Measurements from ENCODE around the gene CNPY1.
"Not testable (repeated sequence)": the region's sequence is repeated elsewhere in the genome, so short reads cannot be mapped to it uniquely, and the experiment has no call there.

Gene CNPY1

DNA sequence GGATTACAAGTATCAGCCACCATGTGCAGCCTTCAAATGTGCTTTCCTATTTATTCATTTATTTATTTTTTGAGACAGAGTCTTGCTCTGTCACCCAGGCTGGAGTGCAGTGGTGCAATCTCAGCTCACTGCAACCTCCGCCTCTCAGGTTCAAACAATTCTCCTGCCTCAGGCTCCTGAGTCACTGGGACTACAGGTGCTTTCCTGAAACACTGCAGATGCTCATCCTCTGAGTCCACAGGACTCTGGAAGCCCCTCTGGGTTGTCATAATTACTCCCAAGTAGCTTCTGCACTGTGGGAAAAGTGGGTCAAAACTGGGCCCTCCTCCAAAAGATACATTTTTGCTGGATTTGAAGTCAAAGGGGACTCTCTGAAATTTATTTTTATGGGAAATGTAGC, at the start of gene CNPY1:
CNPY1 (minus strand) TSS at position 111 of the 400 bp plus-strand sequence. CDS start 630 bp downstream, outside the sequence.
- DNase-seq = not testable (repeated sequence)

DNA sequence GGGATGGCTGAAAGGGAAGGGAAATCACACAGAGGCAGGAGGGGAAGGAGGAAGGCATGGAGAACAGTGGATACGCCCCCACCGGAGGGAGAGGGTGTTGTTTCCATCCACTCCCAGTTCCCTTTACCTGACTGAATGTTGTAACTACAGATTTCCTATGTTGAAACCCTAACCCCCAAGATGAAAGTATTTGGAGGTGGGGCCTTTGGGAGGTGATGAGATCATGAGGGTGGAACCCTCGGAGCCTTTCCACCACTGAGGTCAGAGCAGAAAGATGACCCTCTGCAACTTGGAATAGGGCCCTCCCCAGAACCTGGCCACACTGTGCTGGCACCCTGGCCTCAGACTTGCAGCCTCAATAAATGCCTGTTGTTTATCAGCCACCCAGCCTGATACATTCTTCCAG, 48.6 kb upstream of the CNPY1 start:
- DNase-seq = no peak

DNA sequence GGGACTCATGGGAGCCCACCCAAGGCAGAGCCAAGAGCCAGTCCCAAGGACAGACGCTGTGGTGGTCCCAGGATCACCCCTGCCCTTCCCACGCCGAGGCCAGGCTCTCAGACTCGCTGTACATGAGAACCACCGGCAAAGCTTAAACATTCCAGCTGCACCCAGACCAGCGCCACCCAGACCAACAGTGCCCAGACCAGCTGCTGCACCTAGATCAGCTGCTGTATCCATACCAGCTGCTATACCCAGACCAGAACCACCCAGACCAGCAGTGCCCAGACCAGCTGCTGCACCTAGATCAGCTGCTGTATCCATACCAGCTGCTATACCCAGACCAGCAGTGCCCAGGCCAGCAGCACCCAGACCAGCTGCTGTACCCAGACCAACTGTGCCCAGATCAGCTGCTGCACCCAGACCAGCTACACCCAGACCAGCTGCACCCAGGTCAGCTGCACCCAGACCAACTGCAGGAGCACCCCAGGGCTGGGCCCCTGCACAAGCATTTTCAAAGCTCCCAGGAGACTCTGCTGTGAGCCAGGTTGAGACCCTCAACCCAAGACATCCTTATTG, 47.9 kb upstream of the CNPY1 start:
- DNase-seq = no peak

DNA sequence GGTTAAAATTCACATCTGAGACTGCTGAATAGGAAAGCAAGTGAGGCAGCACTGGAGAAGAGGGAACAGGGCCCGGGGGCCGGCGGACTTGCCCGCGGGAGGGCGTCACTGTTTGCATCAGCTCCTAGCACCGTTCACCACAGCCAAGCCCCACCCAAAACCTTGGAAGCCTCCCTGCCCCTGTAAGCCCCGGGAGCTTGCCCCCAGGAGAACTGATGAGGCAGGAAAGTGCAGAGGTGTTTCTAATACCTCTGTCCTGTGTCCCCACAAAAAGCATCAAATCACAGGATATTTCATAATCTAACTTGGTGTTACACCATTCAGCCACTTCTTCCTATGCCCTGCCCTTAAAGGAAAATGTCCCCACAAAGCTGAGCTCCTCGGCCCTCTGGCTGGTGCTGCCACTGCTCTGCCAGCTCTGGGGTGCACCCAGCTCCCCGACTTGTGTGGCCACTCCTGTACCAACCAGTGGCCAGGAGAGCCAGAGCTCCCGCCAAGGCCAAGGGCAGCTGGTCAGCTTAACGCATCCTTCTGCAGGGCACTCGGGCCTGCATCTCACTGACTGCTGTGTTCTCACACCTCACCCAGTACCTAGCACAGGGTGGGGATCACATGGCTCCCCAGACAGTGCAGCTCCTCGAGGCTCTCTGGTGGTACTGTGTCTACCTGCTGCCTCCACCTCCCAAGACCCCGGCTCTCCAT, 47.3 kb upstream of the CNPY1 start:
- DNase-seq = no peak

DNA sequence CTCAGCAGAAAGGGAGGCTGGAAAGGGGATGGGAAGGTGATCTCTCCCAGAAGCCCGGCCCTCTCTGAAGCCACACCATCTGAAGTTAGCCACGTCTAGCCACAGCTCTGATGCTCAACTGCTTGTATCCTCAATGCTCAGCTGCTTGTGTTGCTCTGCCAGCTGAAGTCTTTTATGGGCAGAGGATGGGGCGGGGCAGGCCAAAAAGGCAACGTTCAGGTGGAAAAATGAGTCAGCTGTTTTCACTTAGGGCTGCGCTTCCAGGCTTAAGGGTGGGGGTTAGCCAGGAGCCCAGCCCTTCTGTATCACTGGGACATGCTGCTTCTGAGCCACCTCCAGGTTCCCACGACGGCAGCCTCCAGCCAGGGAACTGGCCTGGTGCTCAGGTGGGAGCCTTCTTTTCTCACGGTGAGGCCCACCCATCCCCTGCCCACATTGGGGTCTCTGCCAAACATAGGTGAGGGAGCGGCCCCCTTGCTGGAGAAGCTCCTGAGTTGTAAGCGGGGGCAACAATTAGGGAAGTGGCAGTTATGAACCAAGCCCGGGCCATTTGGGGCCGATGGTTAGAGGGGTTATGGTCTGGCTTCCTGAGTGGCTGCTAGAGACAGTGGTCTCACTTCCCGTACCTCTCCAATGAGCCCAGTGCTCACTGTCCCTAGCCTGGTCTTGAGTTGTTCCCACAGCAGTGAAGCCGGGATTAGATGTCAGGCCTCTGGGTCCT, 44.9 kb upstream of the CNPY1 start:
- DNase-seq = no peak

DNA sequence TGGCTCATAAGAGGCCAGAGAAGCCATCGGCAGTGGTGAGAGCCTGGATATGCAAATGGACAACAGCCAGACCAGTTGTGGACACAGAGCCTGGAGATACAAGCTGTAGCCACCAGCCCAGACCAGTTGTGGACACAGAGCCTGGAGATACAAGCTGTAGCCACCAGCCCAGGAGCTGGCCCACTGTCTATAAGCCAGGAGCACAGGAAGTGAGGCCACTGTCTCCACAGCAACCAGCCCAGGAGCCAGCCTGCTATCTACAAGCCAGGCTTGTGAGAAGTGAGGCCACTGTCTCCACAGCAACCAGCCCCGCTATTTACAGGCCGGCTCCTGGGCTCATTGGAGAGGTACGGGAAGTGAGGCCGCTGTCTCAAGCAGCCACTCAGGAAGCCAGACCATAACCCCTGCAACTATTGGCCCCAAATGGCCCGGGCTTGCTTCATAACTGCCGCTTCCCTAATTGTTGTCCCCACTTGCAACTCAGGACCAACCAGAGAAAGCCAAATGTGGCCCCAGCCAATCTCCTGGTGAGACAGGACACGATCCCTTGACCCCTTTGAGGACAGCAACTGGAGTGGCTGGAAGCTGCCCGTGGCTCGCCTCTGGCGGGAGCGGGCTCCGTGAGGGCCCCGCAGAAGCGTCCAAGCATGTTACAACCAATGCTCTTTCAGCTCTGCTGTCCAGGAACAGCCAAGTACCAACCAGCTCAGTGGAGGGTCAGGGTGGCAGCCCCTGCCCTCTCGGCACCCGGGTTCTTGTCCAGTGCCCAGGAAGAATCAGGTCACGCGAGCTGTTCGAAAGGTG, 44.1 kb upstream of the CNPY1 start:
- peak in 1 of 2 experiments; percentile 53 for DNase-seq

DNA sequence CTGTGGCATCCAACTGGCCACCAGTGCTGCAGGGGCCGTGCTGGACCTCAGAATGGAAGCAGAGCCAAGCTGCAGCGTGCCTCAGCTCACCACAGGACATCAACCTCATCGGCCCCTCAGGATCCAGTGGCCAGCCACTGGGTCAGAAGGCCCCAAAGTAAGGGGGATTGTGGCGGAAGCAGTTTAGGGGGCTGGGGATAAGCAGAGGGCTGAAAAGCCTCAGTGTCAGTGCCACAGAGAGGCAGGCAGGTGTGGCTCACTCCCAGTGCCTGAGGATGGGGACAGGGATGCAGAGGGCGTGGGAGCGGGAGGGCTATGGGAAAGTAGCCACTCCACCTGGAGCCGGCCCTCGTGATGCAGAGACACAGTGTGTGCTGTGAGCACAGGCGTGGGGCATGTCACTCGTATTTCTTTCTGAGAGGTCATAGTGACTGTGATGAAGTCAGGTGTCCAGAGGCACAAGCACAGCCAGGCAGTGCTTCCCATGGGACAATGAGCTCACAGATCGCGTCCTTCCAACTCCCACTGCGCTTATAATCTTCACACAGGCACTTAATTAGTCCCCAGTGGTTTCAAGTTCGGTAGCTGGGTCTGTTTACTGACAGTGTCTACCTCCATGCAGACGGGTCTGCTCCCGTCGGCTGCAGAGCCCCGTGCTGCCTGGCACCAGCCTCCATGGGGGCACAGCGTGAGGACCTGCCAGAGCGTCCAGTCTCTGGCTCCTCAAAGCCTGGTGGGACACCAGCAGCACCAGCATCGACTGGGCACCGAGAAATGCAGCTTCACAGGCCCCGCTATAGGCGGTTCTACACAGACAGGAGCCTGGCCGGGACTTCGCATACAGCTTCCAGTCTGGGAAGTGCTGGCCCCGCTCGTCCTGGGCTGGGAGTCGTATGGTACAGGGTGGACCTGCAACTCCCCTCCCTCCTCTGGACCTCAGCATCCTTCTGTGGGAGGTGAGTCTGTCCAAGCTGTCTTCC, 42.9 kb upstream of the CNPY1 start:
- DNase-seq = no peak

DNA sequence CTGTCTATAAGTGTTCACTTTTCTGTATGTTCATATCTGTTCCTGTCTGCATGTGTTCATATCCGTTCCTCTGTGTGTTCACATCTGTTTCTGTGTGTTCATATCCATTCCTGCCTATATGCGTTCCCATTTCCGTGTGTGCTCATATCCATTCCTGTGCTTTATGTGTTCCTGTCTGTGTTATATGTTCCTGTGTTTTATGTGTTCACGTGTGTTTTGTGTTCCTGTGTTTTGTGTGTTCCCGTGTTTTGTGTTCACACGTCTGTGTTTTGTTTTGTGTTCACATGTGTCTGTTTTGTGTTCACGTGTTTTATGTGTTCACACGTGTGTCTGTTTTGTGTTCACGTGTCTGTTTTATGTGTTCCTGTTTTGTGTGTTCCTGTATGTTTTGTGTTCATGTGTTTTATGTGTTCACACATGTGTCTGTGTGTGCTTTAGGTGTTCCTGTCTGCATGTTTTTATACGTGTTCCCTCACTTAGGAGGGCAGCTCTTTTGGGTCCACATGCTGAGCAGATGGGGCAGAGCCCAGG, 42.2 kb upstream of the CNPY1 start:
- DNase-seq = no peak

DNA sequence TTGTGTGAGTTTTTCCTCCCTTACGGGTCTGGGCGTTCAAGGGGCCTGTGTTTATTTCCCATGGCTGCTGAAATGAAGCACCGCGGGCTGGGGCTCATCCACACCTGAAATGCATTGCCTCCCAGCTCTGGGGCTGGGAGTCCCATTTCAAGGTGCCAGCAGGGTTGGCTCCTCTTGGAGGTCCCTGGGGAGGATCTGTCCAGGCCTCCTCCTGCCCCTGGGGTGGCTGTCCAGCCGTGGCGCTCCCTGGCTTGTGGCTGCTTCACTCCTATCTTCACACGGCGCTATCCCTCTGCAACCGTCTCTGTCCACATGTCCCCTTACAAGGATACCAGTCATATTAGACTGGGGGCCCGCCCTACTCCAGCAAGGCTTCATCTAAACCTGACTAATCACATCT, 41.1 kb upstream of the CNPY1 start:
- no peak for DNase-seq

DNA sequence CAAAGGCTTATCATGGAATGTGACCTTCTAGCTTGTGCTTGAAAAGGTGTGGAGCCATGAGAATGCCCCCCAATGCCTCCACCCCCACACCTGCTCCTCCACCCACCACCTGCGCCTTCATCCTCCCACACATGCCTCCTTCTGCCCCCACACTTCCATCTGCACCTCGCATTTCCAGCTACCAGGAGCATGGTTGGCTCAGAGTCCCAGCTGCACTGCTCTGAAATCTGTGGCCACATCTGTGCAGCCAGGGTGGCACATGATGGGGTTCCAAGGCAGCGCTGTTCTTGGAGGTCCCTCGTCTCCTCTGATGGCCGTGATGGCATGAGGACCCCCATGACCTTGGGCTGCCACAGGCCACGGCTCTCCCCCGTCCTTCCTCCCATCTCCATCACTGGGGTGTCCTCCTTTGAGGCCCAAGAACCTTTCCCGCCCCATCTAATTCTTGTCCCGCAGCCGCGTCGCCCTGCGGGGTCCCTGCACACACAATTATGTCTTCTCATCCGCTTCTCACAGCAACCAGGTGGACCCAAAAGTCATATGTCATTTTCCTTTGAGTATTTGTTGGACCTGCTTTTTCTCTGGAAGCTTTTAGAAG, 40.6 kb upstream of the CNPY1 start:
- DNase-seq = no peak

DNA sequence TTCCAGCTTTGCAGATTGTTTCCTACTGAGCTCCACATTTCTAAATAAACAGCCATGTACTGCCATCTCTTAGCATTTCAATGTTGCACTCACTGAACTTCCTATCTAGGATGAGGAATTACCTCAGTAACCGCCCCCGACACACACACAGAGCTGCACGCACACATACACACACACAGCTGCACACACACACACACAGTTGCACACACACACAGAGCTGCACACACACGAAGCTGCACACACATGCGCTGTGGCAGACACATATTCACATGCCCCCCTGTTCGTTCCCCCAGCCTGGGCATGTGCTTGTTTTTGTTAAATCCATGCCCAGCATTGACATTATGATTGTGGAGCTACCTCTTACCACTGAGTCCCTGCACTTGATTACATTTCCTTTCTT, 39.6 kb upstream of the CNPY1 start:
- no peak for DNase-seq

DNA sequence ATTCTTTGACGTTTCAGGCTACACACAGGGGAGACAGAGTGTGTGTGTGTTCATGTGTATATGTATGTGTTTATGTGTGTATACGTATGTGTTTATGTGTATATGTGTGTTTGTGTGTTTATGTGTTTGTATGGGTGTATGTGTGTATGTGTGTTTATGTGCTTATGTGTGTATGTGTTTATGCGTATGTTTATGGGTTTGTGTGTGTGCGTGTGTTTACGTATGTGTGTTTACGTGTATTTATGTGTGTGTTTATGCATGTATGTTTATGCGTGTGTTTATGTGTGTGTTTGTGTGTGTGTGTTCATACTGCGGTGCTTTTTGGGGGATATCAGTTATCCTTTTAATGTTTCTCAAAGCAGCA, 39.2 kb upstream of the CNPY1 start:
- DNase-seq = no peak

DNA sequence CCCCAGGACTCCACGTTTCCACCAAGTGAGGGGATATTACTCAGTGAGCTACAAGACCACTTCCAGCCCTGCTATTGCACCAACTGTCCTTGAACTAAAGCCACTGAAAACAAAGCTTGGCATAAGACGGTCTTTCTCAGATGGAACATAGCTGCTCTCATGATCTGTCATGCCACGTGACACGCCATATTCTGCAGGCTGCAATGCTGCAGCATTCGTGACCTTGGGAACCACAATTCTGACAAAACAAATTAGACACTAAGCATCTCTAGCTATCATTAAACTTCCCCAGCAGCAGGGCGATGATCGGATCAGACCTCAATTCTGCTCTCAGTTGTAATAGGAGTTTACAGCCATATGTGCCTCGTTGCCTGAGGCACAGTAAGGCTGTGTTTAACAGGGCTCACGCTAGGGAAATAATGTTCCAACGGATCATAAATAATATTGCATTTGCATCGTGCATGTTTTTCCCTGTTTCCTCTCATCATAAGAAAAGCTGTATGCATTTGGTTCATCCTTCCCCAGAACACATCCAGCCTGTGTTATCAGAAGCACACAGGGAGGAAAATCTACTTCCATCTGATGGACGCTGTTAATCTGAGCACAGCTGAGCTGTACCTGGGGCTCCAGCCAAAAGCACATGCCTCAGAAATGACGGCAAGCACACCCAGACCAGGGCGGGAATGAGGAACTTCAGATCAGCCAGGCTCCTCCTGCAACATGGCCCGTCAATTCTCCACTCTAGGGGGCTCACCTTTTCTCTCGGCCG, 38.6 kb upstream of the CNPY1 start:
- no peak for DNase-seq

DNA sequence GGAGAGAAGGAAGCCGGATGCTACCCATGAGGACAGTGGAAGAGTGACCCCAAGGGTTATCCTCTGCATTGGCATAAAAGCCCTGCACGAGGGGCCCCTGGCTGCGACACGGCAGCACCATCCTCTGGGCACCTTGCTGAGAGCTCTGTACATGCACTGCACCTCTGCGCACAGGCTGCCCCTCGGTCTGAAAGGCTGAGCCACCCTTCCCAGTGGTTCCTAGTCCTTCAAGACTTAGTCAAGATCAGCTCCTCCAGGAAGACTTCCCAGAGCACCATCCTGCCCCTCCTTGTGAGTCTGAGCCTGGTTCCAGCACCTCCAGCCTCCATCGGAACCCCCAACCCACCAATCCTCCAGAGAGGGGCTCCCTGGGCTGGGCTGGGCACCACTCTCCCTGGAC, 37.9 kb upstream of the CNPY1 start:
- no peak for DNase-seq

DNA sequence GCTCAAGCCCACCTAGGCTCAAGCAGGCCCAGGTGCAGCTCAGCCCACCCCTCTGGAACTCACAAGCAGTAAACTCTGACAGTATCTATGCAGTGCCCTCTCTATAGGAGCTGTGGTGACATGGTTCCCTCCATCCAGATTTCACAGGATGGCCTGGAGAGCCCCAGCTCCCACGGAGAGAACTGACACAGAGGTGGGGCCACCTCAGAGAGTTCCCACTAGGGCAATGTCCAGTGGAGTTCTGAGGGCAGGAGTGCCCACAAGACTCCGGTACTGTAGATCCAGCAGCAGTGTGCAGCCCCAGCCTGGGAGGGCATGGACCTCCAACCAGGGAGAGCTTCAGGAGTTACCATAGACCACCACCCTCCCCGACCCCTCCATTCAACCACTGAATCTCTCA, 37.3 kb upstream of the CNPY1 start:
- no peak for DNase-seq

DNA sequence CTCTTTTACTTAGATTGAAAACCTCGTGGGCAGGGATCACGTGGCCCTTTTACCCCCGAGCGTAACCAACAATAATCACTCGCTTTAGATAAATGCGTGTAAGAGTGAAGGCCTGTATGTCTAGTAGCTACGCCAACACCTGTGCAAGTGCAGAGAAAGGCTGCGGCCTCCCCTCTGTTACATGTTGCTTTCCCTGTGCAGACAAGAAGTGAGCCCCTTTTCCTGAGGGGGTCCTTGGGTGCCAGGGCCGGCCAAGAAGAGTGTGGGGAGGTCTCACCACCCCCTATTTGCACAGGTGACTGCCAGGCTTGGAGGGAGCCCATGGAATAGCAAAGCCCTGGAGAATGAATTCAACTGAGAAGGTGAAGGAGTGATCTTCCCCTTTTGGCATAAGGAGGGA, 35.6 kb upstream of the CNPY1 start:
- no peak for DNase-seq

DNA sequence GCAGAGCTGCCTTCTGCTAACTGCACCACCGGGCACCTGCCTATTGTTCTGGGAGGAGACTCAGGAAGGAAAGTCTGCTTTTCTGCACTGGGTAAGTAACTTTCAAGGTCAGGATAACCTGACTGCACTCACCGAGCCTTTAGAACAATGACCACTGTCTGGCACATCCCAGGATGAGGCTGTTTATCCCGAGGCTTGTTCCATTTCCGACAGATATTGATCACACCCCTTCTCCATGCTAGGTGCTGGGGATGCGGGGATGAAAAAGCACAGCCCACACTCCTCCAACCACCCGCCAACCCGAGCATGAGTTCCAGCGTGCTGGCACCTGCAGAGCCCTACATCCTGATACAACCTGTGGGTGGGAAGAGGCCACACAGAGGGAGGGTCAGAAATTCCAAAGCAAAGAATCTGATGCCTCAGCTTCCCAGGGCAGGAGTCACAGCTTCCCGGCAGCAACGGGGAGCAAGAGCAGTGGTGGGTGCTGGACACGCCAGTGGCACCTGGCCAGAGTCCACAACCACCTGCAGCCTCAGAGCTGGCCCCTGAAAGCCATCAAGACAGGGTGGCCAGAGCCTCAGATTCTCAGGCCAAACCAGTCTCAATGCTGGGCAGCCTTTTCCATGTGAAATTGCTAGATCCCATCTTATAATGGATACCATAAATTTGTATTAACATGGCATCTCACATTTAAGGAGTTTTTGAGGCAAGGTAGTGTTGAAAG, 34.9 kb upstream of the CNPY1 start:
- no peak for DNase-seq

DNA sequence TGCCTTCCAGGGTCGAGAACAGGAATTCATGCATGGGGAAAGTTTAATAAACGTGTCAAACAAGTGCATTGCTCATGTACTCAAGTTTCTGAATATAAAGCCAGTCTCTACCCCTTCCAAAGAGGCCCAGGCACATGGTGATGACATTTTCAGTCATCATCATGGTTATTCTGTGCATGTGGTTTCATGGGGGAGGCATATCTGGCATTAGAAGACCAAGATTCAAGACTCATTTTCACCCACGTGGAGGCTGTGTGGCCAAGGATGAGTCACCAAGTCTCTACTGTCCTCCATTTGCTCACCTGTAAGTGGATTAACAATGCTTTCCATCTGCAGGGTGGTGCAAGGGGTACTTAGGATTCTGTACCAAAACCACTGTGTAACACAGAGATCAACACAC, 34.0 kb upstream of the CNPY1 start:
- DNase-seq = no peak

DNA sequence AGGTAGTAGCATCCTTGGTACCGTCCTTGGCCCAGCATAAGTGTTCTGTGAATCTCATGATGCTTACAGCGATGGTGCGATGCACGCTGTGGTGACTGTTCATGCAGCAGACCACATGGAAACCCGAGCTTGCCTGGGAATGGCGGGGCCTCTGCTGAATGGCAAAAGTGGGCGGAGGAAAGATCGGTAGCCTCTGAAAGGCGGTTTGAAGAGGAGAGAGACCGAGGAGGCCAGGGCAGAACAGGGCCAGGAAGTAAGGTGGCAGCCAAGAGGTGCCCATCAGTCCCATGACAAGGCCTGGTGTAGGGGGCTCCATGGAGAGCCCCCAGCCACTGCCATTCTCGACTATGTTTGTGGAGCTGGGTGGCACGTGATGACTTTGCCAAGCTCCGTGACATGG, 33.2 kb upstream of the CNPY1 start:
- no peak for DNase-seq

DNA sequence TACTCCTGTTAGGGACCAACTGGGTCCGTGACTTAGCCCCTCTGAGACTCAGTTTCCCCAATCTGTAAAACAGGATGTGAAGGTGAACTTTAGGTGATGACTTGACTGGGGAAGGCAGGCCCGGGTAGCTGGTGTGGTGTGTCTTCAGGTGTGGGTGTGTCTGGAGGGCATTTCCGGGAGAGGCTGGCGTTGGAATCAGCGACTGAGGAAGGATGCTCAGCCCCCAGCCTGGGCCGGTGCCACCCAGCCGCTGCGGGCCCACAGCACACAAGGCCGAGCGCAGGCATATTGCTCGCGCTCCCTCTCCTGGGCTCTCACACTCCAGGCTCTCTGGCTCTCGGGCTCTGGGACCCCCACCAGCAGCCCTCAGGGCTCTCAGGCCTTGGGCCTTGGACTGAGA, 31.7 kb upstream of the CNPY1 start:
- DNase-seq = no peak
